Measurements from ENCODE around the gene ZNF208.
"Not testable (repeated sequence)": the region's sequence is repeated elsewhere in the genome, so short reads cannot be mapped to it uniquely, and the experiment has no call there.

The ZNF208 gene

DNA sequence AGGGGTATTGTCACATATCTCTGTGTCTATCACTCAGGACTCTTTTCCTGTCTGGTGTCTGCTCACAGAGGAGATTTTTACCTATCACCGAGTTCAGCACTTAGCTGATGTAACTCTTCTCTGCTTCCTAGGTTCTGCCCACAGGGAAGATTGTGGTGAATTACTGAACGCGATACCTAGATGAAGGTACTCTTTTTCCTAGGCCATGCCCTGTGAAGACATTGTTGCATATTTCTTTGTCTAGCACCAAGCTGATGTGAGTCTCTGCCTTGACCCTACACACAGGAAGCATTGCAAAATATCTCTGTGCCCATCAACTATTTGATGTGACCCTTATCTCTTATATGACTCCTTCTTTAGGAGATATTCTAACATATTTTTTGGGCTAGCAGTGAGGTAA, 102.7 kb downstream of the ZNF208 start:
- TF ChIP-seq, protein P1, sequence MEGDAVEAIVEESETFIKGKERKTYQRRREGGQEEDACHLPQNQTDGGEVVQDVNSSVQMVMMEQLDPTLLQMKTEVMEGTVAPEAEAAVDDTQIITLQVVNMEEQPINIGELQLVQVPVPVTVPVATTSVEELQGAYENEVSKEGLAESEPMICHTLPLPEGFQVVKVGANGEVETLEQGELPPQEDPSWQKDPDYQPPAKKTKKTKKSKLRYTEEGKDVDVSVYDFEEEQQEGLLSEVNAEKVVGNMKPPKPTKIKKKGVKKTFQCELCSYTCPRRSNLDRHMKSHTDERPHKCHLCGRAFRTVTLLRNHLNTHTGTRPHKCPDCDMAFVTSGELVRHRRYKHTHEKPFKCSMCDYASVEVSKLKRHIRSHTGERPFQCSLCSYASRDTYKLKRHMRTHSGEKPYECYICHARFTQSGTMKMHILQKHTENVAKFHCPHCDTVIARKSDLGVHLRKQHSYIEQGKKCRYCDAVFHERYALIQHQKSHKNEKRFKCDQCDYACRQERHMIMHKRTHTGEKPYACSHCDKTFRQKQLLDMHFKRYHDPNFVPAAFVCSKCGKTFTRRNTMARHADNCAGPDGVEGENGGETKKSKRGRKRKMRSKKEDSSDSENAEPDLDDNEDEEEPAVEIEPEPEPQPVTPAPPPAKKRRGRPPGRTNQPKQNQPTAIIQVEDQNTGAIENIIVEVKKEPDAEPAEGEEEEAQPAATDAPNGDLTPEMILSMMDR (IDR thresholded peaks at IDR 0.05; ENCODE audit: borderline replicate concordance, insufficient read depth, low read depth, low read length): no peak

DNA sequence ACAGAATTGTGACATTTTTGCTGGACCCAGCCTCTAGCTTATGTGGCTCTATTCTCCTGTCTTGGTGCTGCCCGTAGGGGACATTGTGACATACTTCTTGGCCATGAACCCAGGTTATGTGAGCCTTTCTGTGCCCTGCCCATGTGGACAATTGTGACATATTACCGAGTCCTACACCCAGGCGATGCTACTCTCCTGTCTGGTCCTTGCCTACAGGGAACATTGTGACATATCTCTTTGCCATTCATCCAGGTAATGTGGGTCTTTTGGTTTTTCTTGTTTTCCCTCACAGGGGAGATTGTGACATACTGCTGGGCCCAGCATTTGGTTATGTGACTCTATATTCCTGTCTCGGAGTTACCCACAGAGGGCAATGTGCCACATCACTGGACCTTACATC, 103.2 kb downstream of the ZNF208 start:
- TF ChIP-seq, protein P1 (IDR thresholded peaks at IDR 0.05; ENCODE audit: borderline replicate concordance, insufficient read depth, low read depth, low read length): no peak
- no peak overlapping the region for H3K4me3 ChIP-seq (ENCODE audit: low read depth, low read length)

More for the DNA sequence above, 102.7 kb downstream of the ZNF208 start:
- H3K4me3 ChIP-seq (ENCODE audit: low read depth, low read length): no peak overlapping the region

DNA sequence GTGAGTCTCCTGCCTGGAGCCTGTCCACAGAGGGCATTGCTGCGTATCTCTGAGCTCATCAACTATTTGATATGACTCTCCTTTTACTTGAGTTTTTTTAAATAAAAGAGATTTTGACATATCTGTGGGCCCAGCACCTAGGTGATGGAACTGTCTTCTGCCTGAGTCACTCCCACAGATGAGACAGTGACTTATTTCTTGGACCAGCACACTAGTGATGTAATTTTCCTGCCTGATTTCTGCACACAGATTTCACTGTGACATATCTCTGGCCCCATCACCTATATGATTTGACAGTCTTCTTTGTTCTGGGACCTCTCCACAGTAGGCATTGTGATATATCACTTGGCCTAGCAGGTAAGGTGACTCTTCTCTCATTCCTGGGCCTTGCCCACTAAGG, 108.2 kb downstream of the ZNF208 start:
- TF ChIP-seq, protein P1 (IDR thresholded peaks at IDR 0.05; ENCODE audit: borderline replicate concordance, insufficient read depth, low read depth, low read length): no peak
- no peak overlapping the region for H3K4me3 ChIP-seq (ENCODE audit: low read depth, low read length)

DNA sequence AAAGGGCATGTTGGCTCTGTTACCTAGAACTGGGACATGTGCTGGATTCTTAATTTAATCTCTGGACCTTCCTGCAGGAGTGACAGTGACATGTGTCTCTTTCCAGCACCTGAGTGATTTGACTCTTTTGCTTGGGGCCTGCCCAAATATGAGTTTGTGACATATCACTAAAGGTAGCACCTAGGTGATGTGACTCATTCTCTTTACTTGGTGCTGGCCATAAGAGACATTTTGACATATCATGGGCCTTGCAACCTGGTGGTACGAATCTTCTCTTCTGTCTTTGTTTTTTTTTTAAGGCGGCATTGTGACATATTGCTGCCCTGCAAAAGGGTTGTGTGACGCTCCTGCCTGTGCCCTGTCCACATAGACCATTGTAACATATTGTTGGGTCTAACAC, 108.9 kb downstream of the ZNF208 start:
- TF ChIP-seq, protein P1 (IDR thresholded peaks at IDR 0.05; ENCODE audit: borderline replicate concordance, insufficient read depth, low read depth, low read length): no peak

DNA sequence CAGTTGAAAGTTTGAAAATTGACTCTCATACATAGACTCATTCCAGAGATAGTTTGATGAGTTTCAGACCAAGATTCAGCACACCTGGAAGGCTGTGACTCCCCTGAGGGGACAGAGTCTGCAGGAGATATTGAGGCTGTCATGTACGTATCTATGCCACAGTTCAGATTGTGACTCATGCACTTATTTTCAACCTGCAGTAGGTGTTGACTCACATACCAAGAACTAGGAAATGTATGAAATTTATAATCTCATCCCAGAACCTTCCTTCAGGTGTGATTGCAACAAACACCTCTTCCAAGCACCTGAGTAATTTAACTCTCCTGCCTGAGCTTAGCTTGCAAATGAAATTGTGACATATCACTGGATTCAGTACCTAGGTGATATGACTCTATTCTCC, 110.3 kb downstream of the ZNF208 start:
- H3K4me3 ChIP-seq (ENCODE audit: low read depth, low read length): no peak overlapping the region
- TF ChIP-seq, protein P1 (IDR thresholded peaks at IDR 0.05; ENCODE audit: borderline replicate concordance, insufficient read depth, low read depth, low read length): no peak

More for the DNA sequence above, 108.9 kb downstream of the ZNF208 start:
- no peak overlapping the region for H3K4me3 ChIP-seq (ENCODE audit: low read depth, low read length)

DNA sequence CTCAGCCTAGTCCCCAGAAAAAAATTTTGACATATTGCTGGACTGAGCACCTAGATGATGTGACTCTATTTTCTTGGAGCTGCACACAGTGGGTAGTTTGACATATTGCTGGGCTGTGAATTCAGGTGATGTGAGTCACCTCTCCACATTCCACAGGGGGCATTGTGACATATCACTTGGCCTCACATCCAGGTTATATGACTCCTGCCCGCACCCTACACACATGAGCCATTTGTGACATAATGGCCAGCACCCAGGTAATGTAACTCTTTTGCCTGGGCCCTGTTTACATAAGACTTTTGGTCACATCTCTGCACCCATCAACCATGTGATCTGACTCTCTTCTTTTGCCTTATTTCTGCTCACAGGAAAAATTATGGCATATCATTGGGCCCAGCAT, 119.7 kb downstream of the ZNF208 start:
- no peak overlapping the region for H3K4me3 ChIP-seq (ENCODE audit: low read depth, low read length)
- TF ChIP-seq, protein P1 (IDR thresholded peaks at IDR 0.05; ENCODE audit: borderline replicate concordance, insufficient read depth, low read depth, low read length): no peak

DNA sequence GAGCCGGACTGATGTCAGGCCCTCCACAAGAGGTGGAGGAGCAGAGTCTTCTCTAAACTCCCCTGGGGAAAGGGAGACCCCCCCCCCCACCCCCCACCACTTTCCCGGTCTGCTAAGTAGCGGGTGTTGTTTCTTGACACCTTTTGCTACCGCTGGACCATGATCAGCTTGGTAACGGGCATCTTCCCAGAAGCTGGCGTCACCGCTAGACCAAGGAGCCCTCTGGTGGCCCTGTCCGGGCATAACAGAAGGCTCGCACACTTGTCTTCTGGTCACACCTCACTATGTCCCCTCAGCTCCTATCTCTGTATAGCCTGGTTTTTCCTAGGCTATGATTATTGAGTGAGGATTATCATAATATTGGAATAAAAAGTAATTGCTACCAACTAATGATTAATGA, 120.7 kb downstream of the ZNF208 start:
- not testable (repeated sequence) for H3K4me3 ChIP-seq (ENCODE audit: low read depth, low read length)

DNA sequence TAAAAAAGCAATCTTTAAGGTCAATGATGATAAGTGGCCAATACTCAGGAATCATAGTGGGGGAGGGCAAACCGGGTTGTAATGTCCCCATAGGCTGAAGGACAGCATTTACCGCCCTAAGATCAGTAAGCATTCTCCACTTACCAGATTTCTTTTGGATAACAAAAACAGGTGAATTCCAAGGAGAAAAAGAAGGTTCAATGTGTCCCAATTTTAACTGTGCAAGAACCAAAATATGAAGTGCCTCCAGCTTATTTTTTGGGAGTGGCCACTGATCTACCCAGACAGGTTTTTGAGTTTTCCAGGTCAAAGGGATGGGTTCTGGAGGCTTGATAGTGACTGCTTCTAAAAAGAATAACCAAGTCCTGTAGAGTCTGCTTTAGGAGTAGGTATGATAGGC, 125.2 kb downstream of the ZNF208 start:
- H3K4me3 ChIP-seq (ENCODE audit: low read depth, low read length): not testable (repeated sequence)

DNA sequence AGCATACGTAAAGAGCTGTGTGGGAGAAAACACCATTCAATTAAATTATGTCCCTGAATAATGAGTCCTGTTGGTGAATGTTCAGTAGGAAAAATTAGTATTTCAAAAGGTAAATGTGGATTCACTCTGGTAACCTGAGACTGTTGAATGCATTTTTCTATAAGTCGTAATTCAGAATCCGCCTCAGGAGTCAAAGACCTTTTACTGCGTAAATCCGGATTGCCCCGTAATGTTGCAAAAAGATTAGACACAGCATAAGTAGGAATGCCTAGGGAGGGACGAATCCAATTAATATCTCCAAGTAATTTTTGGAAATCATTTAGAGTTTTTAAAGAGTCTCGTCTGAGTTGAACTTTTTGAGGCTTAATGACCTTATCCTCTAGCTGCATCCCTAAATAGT, 126.0 kb downstream of the ZNF208 start:
- not testable (repeated sequence) for H3K4me3 ChIP-seq (ENCODE audit: low read depth, low read length)
